ENCODE data around the gene IGSF21. TPM values are rescaled to one million over a fixed set of nuclear protein-coding genes. Genes with fewer than 3 reads are reported as not detected.

The IGSF21 gene
- polyA plus RNA-seq, 1 donor (not counting 4 experiments of a cell fraction or from before 2014, with no cell fraction given) = not detected

DNA sequence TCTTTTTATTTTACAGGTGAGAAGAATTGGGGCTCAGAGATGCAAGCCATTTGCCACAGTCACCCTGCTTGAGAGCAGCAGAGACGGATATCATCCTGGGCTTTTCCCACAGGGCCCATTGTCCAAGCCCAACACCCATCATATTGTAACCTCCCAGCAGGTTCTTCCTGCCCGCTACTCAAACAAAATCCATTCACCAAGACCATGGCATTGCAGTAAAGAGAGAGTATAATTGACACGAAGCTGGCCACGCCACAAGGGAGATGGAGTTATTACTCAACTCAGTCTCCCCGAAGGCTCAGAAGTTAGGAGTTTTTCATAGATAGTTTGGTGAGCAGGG is 312.2 kb downstream of the IGSF21 start:
- DNase-seq (ENCODE audit: low read depth, low spot score) (no peak), FAIRE-seq (no peak)
- H3K9ac ChIP-seq (ENCODE audit: control insufficient read depth, extremely low read depth, insufficient read depth, low read length) = no peak overlapping the region
- H3K79me2 ChIP-seq (ENCODE audit: control insufficient read depth, insufficient read depth, low read length) = no peaks in the 10 kb centered on the region
- H3K4me3 ChIP-seq (ENCODE audit: control insufficient read depth in 2 of 3, extremely low read depth in 1 of 3, insufficient read depth in 2 of 3, low read depth in 1 of 3, low read length in 3 of 3) = no peak overlapping the region
- H3K27me3 ChIP-seq (ENCODE audit: control insufficient read depth, extremely low read depth, insufficient read depth, low read length) = no peaks in the 10 kb centered on the region
- H2AFZ ChIP-seq (ENCODE audit: control insufficient read depth, low read length) = no peak overlapping the region
- no peak overlapping the region for H3K27ac ChIP-seq (ENCODE audit: control insufficient read depth, insufficient read depth, low read length)
- TF ChIP-seq EZH2 (IDR thresholded peaks at IDR 0.05; ENCODE audit: low read length) (no peak), CTCF (optimal IDR thresholded peaks at IDR 0.05 in 1 of 3, IDR thresholded peaks at IDR 0.05 in 1 of 3, conservative IDR thresholded peaks at IDR 0.05 in 1 of 3; ENCODE audit: extremely low read depth in 1 of 3, insufficient read depth in 2 of 3, low read length in 3 of 3) (no peak)
- no peaks in the 10 kb centered on the region for H3K9me3 ChIP-seq (ENCODE audit: control insufficient read depth, low read depth, low read length)
- no peaks in the 10 kb centered on the region for H4K20me1 ChIP-seq (ENCODE audit: control insufficient read depth, extremely low read depth, insufficient read depth, low read length)
- H3K36me3 ChIP-seq (ENCODE audit: control insufficient read depth in 2 of 2, extremely low read depth in 1 of 2, insufficient read depth in 2 of 2, low read length in 2 of 2) = no peaks in the 10 kb centered on the region
- no peaks in the 10 kb centered on the region for H3K9me1 ChIP-seq (ENCODE audit: control insufficient read depth, extremely low read depth, insufficient read depth, low read length)
- dilution Hi-C loops (cut with MboI; ENCODE audit: extremely low pct_ligation_motif_present, low sequenced_read_pairs) = no loop called here
- H3K4me2 ChIP-seq (ENCODE audit: control insufficient read depth, extremely low read depth, insufficient read depth, low read depth, low read length) = no peak overlapping the region
- no peaks in the 10 kb centered on the region for H3K4me1 ChIP-seq (ENCODE audit: control insufficient read depth, extremely low read depth, insufficient read depth, low read length)

GRCh38 chr1:18422076-18422777 is 314.6 kb downstream of the IGSF21 start:
- H3K36me3 ChIP-seq (ENCODE audit: control insufficient read depth in 2 of 2, extremely low read depth in 1 of 2, insufficient read depth in 2 of 2, low read length in 2 of 2) = no peaks in the 10 kb centered on the region
- no peaks in the 10 kb centered on the region for H3K4me1 ChIP-seq (ENCODE audit: control insufficient read depth, extremely low read depth, insufficient read depth, low read length)
- H3K9me3 ChIP-seq (ENCODE audit: control insufficient read depth, low read depth, low read length) = no peaks in the 10 kb centered on the region
- no peak overlapping the region for H3K4me2 ChIP-seq (ENCODE audit: control insufficient read depth, extremely low read depth, insufficient read depth, low read depth, low read length)
- no peaks in the 10 kb centered on the region for H3K9me1 ChIP-seq (ENCODE audit: control insufficient read depth, extremely low read depth, insufficient read depth, low read length)
- TF ChIP-seq EZH2 (IDR thresholded peaks at IDR 0.05; ENCODE audit: low read length) = no peak
- TF ChIP-seq CTCF (optimal IDR thresholded peaks at IDR 0.05 in 1 of 3, IDR thresholded peaks at IDR 0.05 in 1 of 3, conservative IDR thresholded peaks at IDR 0.05 in 1 of 3; ENCODE audit: extremely low read depth in 1 of 3, insufficient read depth in 2 of 3, low read length in 3 of 3) = no peak
- no peak overlapping the region for H3K9ac ChIP-seq (ENCODE audit: control insufficient read depth, extremely low read depth, insufficient read depth, low read length)
- DNase-seq (ENCODE audit: low read depth, low spot score) = no peak
- no peak overlapping the region for H3K4me3 ChIP-seq (ENCODE audit: control insufficient read depth in 2 of 3, extremely low read depth in 1 of 3, insufficient read depth in 2 of 3, low read depth in 1 of 3, low read length in 3 of 3)
- no peaks in the 10 kb centered on the region for H3K27me3 ChIP-seq (ENCODE audit: control insufficient read depth, extremely low read depth, insufficient read depth, low read length)
- dilution Hi-C loops (cut with MboI; ENCODE audit: extremely low pct_ligation_motif_present, low sequenced_read_pairs) = no loop called here
- H4K20me1 ChIP-seq (ENCODE audit: control insufficient read depth, extremely low read depth, insufficient read depth, low read length) = no peaks in the 10 kb centered on the region
- H3K79me2 ChIP-seq (ENCODE audit: control insufficient read depth, insufficient read depth, low read length) = no peaks in the 10 kb centered on the region
- H2AFZ ChIP-seq (ENCODE audit: control insufficient read depth, low read length) = no peak overlapping the region
- H3K27ac ChIP-seq (ENCODE audit: control insufficient read depth, insufficient read depth, low read length) = no peak overlapping the region
- no peak for FAIRE-seq

Data from keratinocyte (primary cell).